HEK293 (cell line): Measurements from ENCODE around the gene PCCA.

Source experiments
- REST ChIP-seq: fragments of 450-650 bp; formaldehyde crosslinking; IDR thresholded peaks from 2 replicates; pipeline ENCODE4 v1.5.1; 2016; ENCODE audit warnings: missing biosample characterization, missing genetic modification characterization
- SP2 ChIP-seq: fragments of 450-650 bp; formaldehyde crosslinking; IDR thresholded peaks from 2 replicates; pipeline ENCODE4 v1.5.1; 2016; ENCODE audit warnings: missing biosample characterization, missing genetic modification characterization
- TCF7L2 ChIP-seq: IDR thresholded peaks from 2 replicates; pipeline ENCODE4 v1.6.1; 2011; ENCODE audit warnings: low read depth, mild to moderate bottlenecking, inconsistent platforms, low read length, moderate library complexity, borderline replicate concordance
- ZBTB20 ChIP-seq: fragments of 450-650 bp; formaldehyde crosslinking; IDR thresholded peaks from 2 replicates; pipeline ENCODE4 v1.5.1; 2016; ENCODE audit warnings: missing biosample characterization, missing genetic modification characterization
- ZBTB49 ChIP-seq: fragments of 450-650 bp; formaldehyde crosslinking; IDR thresholded peaks from 2 replicates; pipeline ENCODE4 v1.5.1; 2016; ENCODE audit warnings: missing biosample characterization, missing genetic modification characterization, low read depth
- ZNF175 ChIP-seq: fragments of 450-650 bp; formaldehyde crosslinking; IDR thresholded peaks from 2 replicates; pipeline ENCODE4 v1.5.1; 2016; ENCODE audit warnings: missing biosample characterization, missing genetic modification characterization
- ZNF302 ChIP-seq: fragments of 450-650 bp; formaldehyde crosslinking; IDR thresholded peaks from 2 replicates; pipeline ENCODE4 v1.5.1; 2016; ENCODE audit warnings: missing biosample characterization, missing genetic modification characterization, low read depth
- TF ChIP-seq, protein P1 (sequence below): fragments of 450-650 bp; formaldehyde crosslinking; IDR thresholded peaks from 2 replicates; pipeline ENCODE4 v1.5.1; 2016; ENCODE audit warnings: missing biosample characterization, missing genetic modification characterization

DNA sequence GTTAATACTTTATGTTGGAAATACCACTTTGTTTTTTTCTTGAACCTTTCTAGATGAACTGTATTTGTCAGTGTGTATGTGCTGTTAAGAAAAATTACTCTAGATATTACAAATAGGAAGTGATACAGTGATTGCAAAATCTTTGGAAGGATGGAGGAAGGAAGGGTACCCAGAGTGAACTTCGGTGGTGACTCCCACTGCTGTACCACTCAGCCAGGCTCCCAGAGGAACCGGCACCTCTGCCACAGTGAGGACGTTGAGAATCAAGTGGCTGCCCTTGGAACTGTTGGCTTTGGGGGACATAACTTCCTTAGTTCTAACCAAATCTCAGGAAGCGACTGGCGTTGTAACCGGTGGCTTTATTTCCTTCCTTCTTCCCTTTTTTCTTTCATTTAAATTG, 184.7 kb downstream of the PCCA start:
- TF ChIP-seq, protein P1, sequence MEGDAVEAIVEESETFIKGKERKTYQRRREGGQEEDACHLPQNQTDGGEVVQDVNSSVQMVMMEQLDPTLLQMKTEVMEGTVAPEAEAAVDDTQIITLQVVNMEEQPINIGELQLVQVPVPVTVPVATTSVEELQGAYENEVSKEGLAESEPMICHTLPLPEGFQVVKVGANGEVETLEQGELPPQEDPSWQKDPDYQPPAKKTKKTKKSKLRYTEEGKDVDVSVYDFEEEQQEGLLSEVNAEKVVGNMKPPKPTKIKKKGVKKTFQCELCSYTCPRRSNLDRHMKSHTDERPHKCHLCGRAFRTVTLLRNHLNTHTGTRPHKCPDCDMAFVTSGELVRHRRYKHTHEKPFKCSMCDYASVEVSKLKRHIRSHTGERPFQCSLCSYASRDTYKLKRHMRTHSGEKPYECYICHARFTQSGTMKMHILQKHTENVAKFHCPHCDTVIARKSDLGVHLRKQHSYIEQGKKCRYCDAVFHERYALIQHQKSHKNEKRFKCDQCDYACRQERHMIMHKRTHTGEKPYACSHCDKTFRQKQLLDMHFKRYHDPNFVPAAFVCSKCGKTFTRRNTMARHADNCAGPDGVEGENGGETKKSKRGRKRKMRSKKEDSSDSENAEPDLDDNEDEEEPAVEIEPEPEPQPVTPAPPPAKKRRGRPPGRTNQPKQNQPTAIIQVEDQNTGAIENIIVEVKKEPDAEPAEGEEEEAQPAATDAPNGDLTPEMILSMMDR = no peak
- no peak for TF ChIP-seq REST
- TF ChIP-seq ZNF302 = no peak
- no peak for TF ChIP-seq ZBTB49 (tag by site-specific recombination)
- no peak for TF ChIP-seq ZBTB20 (tag by site-specific recombination)
- TF ChIP-seq ZNF175 (tag by site-specific recombination) = no peak
- TF ChIP-seq TCF7L2 = no peak
- no peak for TF ChIP-seq SP2 (tag by site-specific recombination)
